Epithelial cell of esophagus (primary cell): ENCODE measurements around the gene HOXB5.

Source experiments
- DNase-seq: peaks from one replicate; pipeline ENCODE4 v3.0.0; 2010; ENCODE audit warnings: low read depth
- H3K4me3 ChIP-seq: 2 replicates; pipeline ENCODE4 v1.5.1; 2011; ENCODE audit warnings: mild to moderate bottlenecking, low read length, control low read depth
- CTCF ChIP-seq: IDR thresholded peaks from 2 replicates; pipeline ENCODE4 v1.5.1; 2011; ENCODE audit warnings: low read depth, mild to moderate bottlenecking, low read length, control low read depth, inconsistent platforms; ENCODE audit not compliant: insufficient read depth; ENCODE audit errors: missing control alignments

The HOXB5 gene

DNA sequence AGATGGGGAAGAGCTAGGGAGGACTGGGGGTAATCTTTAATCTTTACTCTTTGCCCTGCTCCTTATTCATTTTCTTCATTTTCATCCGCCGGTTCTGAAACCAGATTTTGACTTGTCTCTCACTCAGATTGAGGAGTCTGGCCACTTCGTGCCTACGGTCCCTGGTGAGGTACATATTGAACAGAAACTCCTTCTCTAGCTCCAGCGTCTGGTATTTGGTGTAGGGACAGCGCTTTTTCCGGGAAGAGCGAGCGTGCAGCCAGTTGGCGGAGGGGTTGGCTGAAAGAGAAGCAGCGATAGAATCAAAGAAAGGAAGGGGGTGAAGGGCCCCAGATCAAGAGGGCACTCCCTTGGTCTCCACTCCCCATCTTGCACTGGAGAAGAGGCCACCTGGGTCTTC lies 29.3 kb upstream of the HOXB5 start:
- no peak for TF ChIP-seq CTCF
- no peak overlapping the region for H3K4me3 ChIP-seq
- no peak for DNase-seq

GRCh38 chr17:48621410-48622392 lies 28.1 kb upstream of the HOXB5 start:
- TF ChIP-seq CTCF, result no peak

DNA sequence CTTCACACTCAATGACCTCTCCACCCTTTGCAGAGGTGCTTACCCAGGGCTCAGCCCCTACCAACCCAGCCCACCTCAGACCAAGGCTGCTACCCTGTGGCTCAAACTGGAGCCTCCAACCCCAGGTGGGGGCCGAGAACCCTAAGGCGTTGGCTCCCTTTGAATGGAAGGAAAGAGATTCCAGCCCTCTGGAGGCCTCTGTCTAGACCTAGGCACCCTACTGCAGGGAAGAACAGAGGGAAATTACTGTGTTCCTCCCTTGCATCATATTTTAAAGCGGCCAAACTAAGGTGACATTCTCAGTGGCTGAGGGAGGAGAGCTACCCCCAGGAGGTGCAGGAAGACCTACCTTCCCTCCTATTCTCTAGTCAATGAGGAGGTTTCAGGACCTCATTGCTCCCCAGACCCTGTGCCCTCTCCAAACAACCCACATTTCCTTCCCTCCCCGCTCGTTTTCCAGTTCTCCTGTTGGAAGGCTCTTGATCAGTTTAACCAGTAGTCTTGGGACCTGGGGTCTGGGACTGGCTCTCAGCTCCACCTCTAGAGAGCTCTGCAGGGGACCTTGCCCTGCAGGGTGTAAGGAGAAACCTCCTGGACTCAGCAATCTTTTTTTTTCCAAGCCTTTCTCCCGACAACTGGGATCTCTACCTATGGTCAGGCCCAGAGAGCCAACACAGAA lies 27.0 kb upstream of the HOXB5 start:
- no peak overlapping the region for H3K4me3 ChIP-seq
- TF ChIP-seq CTCF, result no peak
- no peak for DNase-seq

More at GRCh38 chr17:48621410-48622392, 28.1 kb upstream of the HOXB5 start:
- DNase-seq, result no peak
- H3K4me3 ChIP-seq, result no peak overlapping the region

DNA sequence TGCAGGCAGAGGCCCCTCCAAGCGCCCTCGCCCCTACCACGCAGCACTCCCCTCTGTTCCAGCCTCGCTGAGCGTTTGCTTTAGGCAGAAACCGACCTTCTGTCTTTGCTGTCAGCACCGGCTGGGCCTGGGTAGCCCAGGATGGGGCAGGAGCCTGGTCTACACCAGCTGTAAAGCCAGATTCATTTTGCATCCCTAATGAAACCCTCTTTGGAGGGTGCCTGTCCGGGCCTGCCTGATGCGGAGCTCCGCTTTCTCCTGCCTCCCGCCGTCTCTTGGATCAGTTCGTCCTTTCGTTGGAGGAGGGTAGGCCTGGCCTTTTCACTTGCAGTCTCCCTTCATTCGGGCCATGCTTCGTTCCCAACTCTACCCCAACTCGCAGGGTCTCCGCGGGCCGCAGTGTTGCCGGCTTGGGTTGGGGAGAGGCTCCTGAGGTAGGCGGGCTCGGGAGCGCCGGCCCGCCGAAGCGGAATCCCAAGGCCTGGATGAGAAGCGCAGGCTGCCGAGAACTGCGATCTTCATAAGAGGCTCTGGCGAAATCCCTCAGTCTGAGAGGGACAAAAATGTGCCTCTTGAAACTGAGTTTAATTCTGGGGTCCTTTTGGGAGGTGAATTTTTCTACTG lies 26.4 kb upstream of the HOXB5 start:
- TF ChIP-seq CTCF, result no peak
- no peak overlapping the region for H3K4me3 ChIP-seq
- DNase-seq, result no peak

GRCh38 chr17:48618256-48618896 lies 24.8 kb upstream of the HOXB5 start:
- H3K4me3 ChIP-seq, result no peak overlapping the region
- TF ChIP-seq CTCF, result peak; percentile 90
- DNase-seq, result peak; percentile 80

DNA sequence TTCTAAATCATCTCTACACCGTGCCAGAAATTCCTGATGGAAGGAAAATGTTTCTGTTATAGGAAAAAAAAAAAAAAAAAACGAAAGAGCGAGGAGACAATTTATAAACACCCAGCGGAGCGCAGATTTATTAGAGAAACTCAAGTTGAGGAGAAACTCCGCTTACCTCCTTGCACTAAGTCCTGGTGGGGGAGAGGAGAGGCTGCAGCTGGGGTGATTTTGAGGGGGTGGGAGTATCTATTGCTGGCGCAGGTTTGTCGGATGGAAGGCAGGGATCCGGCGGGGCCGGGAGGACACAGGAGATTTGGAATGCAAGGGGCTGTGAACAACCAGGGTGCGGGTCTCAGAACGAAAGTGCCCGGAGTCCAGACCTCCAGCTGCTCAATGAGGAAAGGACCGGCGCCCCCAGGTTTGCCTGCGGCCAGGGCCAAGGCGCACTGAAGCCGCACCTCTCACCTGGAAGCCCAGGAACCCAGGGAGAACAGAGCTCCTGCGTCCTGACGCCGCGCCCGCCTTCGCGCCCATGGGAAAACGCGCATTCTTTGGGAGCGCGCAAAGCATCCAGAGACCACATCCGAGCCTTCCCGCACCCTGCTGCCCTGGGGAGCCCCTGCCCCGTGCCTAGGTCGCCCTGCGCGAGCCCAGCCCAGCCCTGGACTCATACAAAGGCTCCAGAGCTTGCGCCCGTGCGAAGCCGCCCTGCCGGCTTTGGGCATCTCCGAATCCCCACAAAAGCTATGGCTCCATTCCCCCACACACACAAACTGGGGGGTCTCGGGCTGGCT lies 24.1 kb upstream of the HOXB5 start:
- TF ChIP-seq CTCF, result no peak
- DNase-seq, result no peak
- no peak overlapping the region for H3K4me3 ChIP-seq
